Body of pancreas (tissue), 4 donors: ENCODE data around the gene CCL2.

Source experiments
- CTCF ChIP-seq, 7 experiments: fragments of 450-650 bp in 4 of 7; fragments of 200-600 bp in 3 of 7; sonication (generic) in 3 of 7; IDR thresholded peaks; one replicate each; pipeline ENCODE4 v1.5.1; 2016 to 2019; ENCODE audit warnings: antibody characterized with exemption in 7 of 7
- POLR2A ChIP-seq, 3 donors: fragments of 450-650 bp; IDR thresholded peaks; one replicate each; pipeline ENCODE4 v1.6.1; 2016; ENCODE audit warnings: antibody characterized with exemption in 3 of 3, mild to moderate bottlenecking in 2 of 3

GRCh38 chr17:34243364-34244320, 11.4 kb upstream of the CCL2 start:
- TF ChIP-seq CTCF (IDR thresholded peaks at IDR 0.05) (no peak), POLR2A (IDR thresholded peaks at IDR 0.05) (no peak)
